Psoas muscle (tissue), 8 donors: ENCODE measurements around the gene GPLD1. TPM values are rescaled to one million over a fixed set of nuclear protein-coding genes. Genes with fewer than 3 reads are reported as not detected.
A peak's percentile ranks its signal among the peaks of the same experiment; 100 is the strongest.

Source experiments
- ATAC-seq, 4 donors: fragments of 200-7000 bp; cut with Tn5 transposase; one replicate each; pipeline ENCODE4 v1.9.1; 2020; ENCODE audit warnings: moderate library complexity in 3 of 4, mild to moderate bottlenecking in 2 of 4
- DNase-seq, 2 donors: peaks; one replicate each; pipeline ENCODE4 v3.0.0-alpha.2; 2020
- H3K27ac ChIP-seq: fragments of 200-600 bp; one replicate; pipeline ENCODE4 v1.8.0; 2022
- H3K27me3 ChIP-seq, 3 donors: fragments of 200-600 bp in 1 of 3; one replicate each; pipeline versions ENCODE4 v1.6.1 to v1.8.0; 2013 to 2022; ENCODE audit warnings: low read length in 2 of 3, mild to moderate bottlenecking in 2 of 3, moderate library complexity in 1 of 3; ENCODE audit not compliant: insufficient read depth in 3 of 3
- H3K36me3 ChIP-seq, 2 donors: fragments of 200-600 bp in 1 of 2; one replicate each; pipeline versions ENCODE4 v1.6.1 to v1.8.0; 2013 to 2022; ENCODE audit warnings: low read depth in 1 of 2, mild to moderate bottlenecking in 1 of 2, moderate library complexity in 1 of 2; ENCODE audit not compliant: insufficient read depth in 1 of 2
- H3K4me1 ChIP-seq: fragments of 200-600 bp; one replicate; pipeline ENCODE4 v1.8.0; 2022
- H3K4me3 ChIP-seq: fragments of 200-600 bp; one replicate; pipeline ENCODE4 v1.8.0; 2022; ENCODE audit warnings: mild to moderate bottlenecking
- H3K9me3 ChIP-seq: fragments of 200-600 bp; one replicate; pipeline ENCODE4 v1.8.0; 2022
- CTCF ChIP-seq: fragments of 200-600 bp; IDR thresholded peaks from one replicate; pipeline ENCODE4 v1.8.0; 2022; ENCODE audit warnings: antibody characterized with exemption
- WGBS, 3 donors: extraction: QIAGEN DNeasy Blood & Tissue Kit; methylation state at CpG; one replicate each; pipeline versions ENCODE4 v1.1.6 to v1.1.7; 2013; 5-methylcytosine and 5-hydroxymethylcytosine counted together
- intact Hi-C, 2 donors: fragments of 100-400 bp; cut with DNase I; formaldehyde crosslinking; loops; one replicate each; pipeline versions ENCODE4 v1.11.0 to v1.14.2; 2022
- polyA plus RNA-seq, 3 donors: library from polyadenylated mRNA; stranded (reverse); fragments of 200-250 nt; gene quantifications; one replicate each; pipeline ENCODE4 v1.2.3, GENCODE V29; 2013
- total RNA-seq, 4 donors: library from RNA; stranded (reverse); fragmentation: NEBNext Ultra II Directional in 2 of 4; extraction: Animal tissue kit (Norgen Biotek cat#: 25700) in 2 of 4; gene quantifications; one replicate each; pipeline versions ENCODE4 v1.2.1 to v1.2.4, GENCODE V29; 2021 to 2023
- donor health status: healthy with polysubstance abuse.
- donor health status: DM: no; HTN: no; CAD: no; lungs with moderate emphysema.
- donor health status: Bipolar disorder and iron deficiency.
- donor health status: healthy.
- donor health status: DM: yes; HTN: yes; CAD: no.
- donor health status: DM: no; HTN: no; CAD: no.
- donor health status: DM: no; HTN: no; CAD: no.
- donor health status: DM: yes; HTN: yes; CAD: no.

The GPLD1 gene
- total and polyA plus RNA-seq, 7 donors, result 0.25 to 1.1 (median 0.38) TPM

- 62 to 78% (median 71%) methylated on average over 2 of the region's 2 CpGs for WGBS, 3 donors
These were observed 12.0 kb upstream of the GPLD1 start for GRCh38 chr6:24501374-24501773.

GRCh38 chr6:24500683-24501082 lies 11.3 kb upstream of the GPLD1 start:
- intact Hi-C loops, result no loop called here
- peaks cover 3 to 43% of the 10 kb centered on the region in 2 donors for H3K36me3 ChIP-seq
- TF ChIP-seq CTCF, result no peak
- WGBS, 3 donors, result 89 to 92% (median 90%) methylated on average over 3 of the region's 3 CpGs
- peaks cover 7% of the 10 kb centered on the region for H3K4me1 ChIP-seq
- H3K4me3 ChIP-seq, result no peak overlapping the region
- no peak for ATAC-seq
- no peak for DNase-seq
- no peaks in the 10 kb centered on the region for H3K9me3 ChIP-seq
- no peak overlapping the region for H3K27ac ChIP-seq
- H3K27me3 ChIP-seq, result no peaks in the 10 kb centered on the region

More at GRCh38 chr6:24501374-24501773, 12.0 kb upstream of the GPLD1 start:
- H3K27ac ChIP-seq, result no peak overlapping the region
- peaks cover under 1% of the 10 kb centered on the region for H3K4me1 ChIP-seq
- H3K4me3 ChIP-seq, result no peak overlapping the region
- intact Hi-C loops, result no loop called here
- ATAC-seq, result no peak
- H3K27me3 ChIP-seq, result no peaks in the 10 kb centered on the region
- H3K9me3 ChIP-seq, result no peaks in the 10 kb centered on the region
- no peak for TF ChIP-seq CTCF
- no peak for DNase-seq
- H3K36me3 ChIP-seq, result peaks cover 3 to 45% of the 10 kb centered on the region in 2 donors

GRCh38 chr6:24497254-24497970 lies 8.0 kb upstream of the GPLD1 start:
- ATAC-seq, result no peak

GRCh38 chr6:24494821-24495795 lies 5.7 kb upstream of the GPLD1 start, which contains the start of gene ALDH5A1:
ALDH5A1 (plus strand) TSS chr6:24494969; CDS start chr6:24494997, 28 bp downstream.
- 0 to 1% (median 0%) methylated on average over 59 to 93 of the region's 93 CpGs for WGBS, 3 donors
- intact Hi-C loops, result no loop called here
- DNase-seq, result peak; percentile 77 to 85

More at GRCh38 chr6:24497254-24497970, 8.0 kb upstream of the GPLD1 start:
- Histone ChIP-seq H3K9me3 (no peaks in the 10 kb centered on the region), H3K36me3 (peaks cover 2 to 16% of the 10 kb centered on the region in 2 donors), H3K4me1 (peaks cover 17% of the 10 kb centered on the region), H3K4me3 (no peak overlapping the region), H3K27ac (no peak overlapping the region), H3K27me3 (no peaks in the 10 kb centered on the region)
- no peak for TF ChIP-seq CTCF
- WGBS, 3 donors, result 84 to 96% (median 91%) methylated on average over 11 of the region's 11 CpGs
- intact Hi-C loops, result no loop called here
- no peak for DNase-seq

More at GRCh38 chr6:24494821-24495795, 5.7 kb upstream of the GPLD1 start, which contains the start of gene ALDH5A1:
- H3K4me3 ChIP-seq, result peak within 1 kb of the TSS; percentile 81
- H3K27ac ChIP-seq, result peak within 1 kb of the TSS; percentile 90
- no peaks in the 10 kb centered on the region for H3K9me3 ChIP-seq
- peak; percentile 84 to 89 (median 88) for ATAC-seq
- peaks cover 24% of the 10 kb centered on the region for H3K4me1 ChIP-seq
- no peaks in the 10 kb centered on the region for H3K27me3 ChIP-seq
- peaks cover 2 to 12% of the 10 kb centered on the region in 2 donors for H3K36me3 ChIP-seq
- TF ChIP-seq CTCF, result peak; percentile 21
